ENCODE measurements around the gene HOXC12. TPM values are rescaled to one million over a fixed set of nuclear protein-coding genes. Genes with fewer than 3 reads are reported as not detected.

HOXC12 gene
- total RNA-seq, 2 experiments from 2014 or later, result not detected

GRCh38 chr12:53998900-53999236, 44.2 kb downstream of the HOXC12 start:
- intact Hi-C loops (cut with micrococcal nuclease), result no loop called here
- CTCF ChIA-PET, result interaction anchor here (0.7 to 6.7 kb wide), 7 partner anchors 9 to 216 kb away, joined by 3 to 58 read pairs (median 8); partner anchors contain the start of genes HOXC10 and HOXC5

GRCh38 chr12:53999559-54000115, 44.9 kb downstream of the HOXC12 start:
- ChIA-PET CTCF (interaction anchor here (0.7 to 6.7 kb wide), 11 partner anchors 9 to 224 kb away, joined by 3 to 58 read pairs (median 6); partner anchors contain the start of genes HOXC10, HOXC5 and HOXC8), POLR2A (interaction anchor here (0.6 to 1.6 kb wide), 2 partner anchors 14 to 44 kb away, joined by 3 to 9 read pairs; partner anchors contain the start of gene HOXC10)
- no peaks in the 10 kb centered on the region for H3K9me3 Mint-ChIP-seq
- DNase-seq (peak; percentile 55), ATAC-seq (no peak)
- H3K27ac Mint-ChIP-seq, result no peak overlapping the region
- H3K4me3 Mint-ChIP-seq, result peak overlapping the region; percentile 43
- H3K36me3 Mint-ChIP-seq (ENCODE audit: low read depth), result no peaks in the 10 kb centered on the region
- intact Hi-C loops (cut with micrococcal nuclease), result no loop called here
- peaks cover 85% of the 10 kb centered on the region for H3K27me3 Mint-ChIP-seq
- H3K4me1 Mint-ChIP-seq (ENCODE audit: low read depth), result peaks cover 26% of the 10 kb centered on the region
- no peak for TF ChIP-seq CTCF (IDR thresholded peaks at IDR 0.05)

More at GRCh38 chr12:53998900-53999236, 44.2 kb downstream of the HOXC12 start:
- no peak overlapping the region for H3K27ac Mint-ChIP-seq
- H3K9me3 Mint-ChIP-seq, result no peaks in the 10 kb centered on the region
- no peak for TF ChIP-seq CTCF (IDR thresholded peaks at IDR 0.05)
- peaks cover 31% of the 10 kb centered on the region for H3K4me1 Mint-ChIP-seq (ENCODE audit: low read depth)
- peaks cover 2% of the 10 kb centered on the region for H3K36me3 Mint-ChIP-seq (ENCODE audit: low read depth)
- no peak for DNase-seq
- ATAC-seq, result no peak
- peaks cover 86% of the 10 kb centered on the region for H3K27me3 Mint-ChIP-seq
- POLR2A ChIA-PET, result interaction anchor here (2.5 kb wide), 1 partner anchor 38 kb away, joined by 7 read pairs; no protein-coding TSS in a partner anchor
- no peak overlapping the region for H3K4me3 Mint-ChIP-seq

GRCh38 chr12:54000116-54001114, 45.7 kb downstream of the HOXC12 start, which contains the start of gene HOXC9:
HOXC9 (plus strand) TSS chr12:54000161; CDS start chr12:54000189, 28 bp downstream.
- intact Hi-C loops (cut with micrococcal nuclease), result no loop called here
- no peak for DNase-seq
- Mint-ChIP-seq H3K4me1 (ENCODE audit: low read depth) (peaks cover 19% of the 10 kb centered on the region), H3K9me3 (no peaks in the 10 kb centered on the region), H3K36me3 (ENCODE audit: low read depth) (no peaks in the 10 kb centered on the region), H3K4me3 (peak within 1 kb of the TSS; percentile 43), H3K27me3 (peaks cover 83% of the 10 kb centered on the region), H3K27ac (no peak within 1 kb of the TSS)
- ChIA-PET POLR2A (interaction anchor here (1.6 kb wide), 1 partner anchor 15 kb away, joined by 9 read pairs; the partner anchor contains the start of gene HOXC10), CTCF (interaction anchor here (0.7 to 6.7 kb wide), 12 partner anchors 8 to 225 kb away, joined by 3 to 58 read pairs (median 5); partner anchors contain the start of genes HOXC10, HOXC5 and HOXC8)
- TF ChIP-seq CTCF (IDR thresholded peaks at IDR 0.05), result no peak
- ATAC-seq, result no peak

GRCh38 chr12:54001283-54002187, 46.8 kb downstream of the HOXC12 start:
- CTCF ChIA-PET, result interaction anchor here (1.2 to 6.7 kb wide), 6 partner anchors 7 to 213 kb away, joined by 3 to 58 read pairs (median 8); partner anchors contain the start of genes HOXC10 and HOXC8
- no peak for TF ChIP-seq CTCF (IDR thresholded peaks at IDR 0.05)
- Mint-ChIP-seq H3K9me3 (no peaks in the 10 kb centered on the region), H3K4me1 (ENCODE audit: low read depth) (peaks cover 17% of the 10 kb centered on the region), H3K27ac (no peak overlapping the region), H3K36me3 (ENCODE audit: low read depth) (no peaks in the 10 kb centered on the region), H3K27me3 (peaks cover 84% of the 10 kb centered on the region), H3K4me3 (no peak overlapping the region)
- POLR2A ChIA-PET, result interaction anchor here (0.7 kb wide), 1 partner anchor 8 kb away, joined by 3 read pairs; no protein-coding TSS in a partner anchor
- DNase-seq (no peak), ATAC-seq (no peak)
- intact Hi-C loops (cut with micrococcal nuclease), result no loop called here
